ENCODE measurements around the gene OSBP2.

OSBP2 gene

DNA sequence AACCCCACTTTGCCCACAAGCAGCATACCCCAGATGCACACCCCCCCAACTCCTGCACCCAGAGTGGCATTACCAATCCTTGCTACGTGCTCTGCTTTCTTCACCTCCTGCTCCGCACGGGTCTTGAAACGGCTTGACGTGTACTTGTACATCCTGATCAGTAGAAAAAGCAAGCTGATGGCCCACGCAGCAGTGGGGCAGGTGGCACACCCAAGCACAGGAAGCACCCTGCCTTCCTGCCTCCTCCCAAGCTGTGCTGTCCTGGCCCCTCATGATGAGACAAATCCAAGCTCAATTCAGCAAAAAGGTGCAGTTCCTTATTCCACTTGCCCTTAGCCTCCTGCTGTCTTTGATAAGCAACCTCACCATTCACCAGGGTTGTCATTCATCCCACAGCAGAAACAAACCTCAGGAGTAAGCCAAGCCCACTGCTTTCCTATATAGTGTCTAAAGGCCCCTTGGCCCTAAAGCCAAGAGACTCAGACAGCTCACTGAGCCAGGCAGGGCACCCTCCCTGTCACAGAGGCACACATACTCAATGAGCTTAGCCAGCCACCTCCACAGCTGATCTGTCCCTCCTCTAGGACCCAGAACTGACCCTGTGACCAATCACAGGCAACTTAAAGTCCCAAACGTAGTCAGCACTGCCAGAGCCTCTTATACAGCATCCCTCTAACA, 246.2 kb downstream of the OSBP2 start:
- no peak for DNase-seq (ENCODE audit: low spot score)

DNA sequence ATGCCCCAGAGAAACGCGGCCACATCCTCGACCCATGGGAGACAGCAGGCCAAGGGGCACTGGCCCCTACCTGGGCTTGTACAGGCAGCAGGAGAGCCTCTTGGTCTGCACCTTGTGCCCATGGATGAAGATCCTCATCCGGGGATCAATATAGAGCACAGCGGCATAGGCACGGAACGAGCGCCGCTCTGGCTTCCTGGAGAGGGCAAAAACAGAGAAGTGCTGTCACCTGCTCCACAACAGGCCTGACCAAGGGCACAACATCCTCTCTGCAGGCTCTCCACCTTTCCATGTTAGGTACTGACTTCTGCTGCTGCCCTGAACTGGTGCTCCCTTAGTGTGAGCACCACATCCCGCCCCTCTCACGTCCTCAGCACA, 246.7 kb downstream of the OSBP2 start:
- no peak for DNase-seq (ENCODE audit: low spot score)

DNA sequence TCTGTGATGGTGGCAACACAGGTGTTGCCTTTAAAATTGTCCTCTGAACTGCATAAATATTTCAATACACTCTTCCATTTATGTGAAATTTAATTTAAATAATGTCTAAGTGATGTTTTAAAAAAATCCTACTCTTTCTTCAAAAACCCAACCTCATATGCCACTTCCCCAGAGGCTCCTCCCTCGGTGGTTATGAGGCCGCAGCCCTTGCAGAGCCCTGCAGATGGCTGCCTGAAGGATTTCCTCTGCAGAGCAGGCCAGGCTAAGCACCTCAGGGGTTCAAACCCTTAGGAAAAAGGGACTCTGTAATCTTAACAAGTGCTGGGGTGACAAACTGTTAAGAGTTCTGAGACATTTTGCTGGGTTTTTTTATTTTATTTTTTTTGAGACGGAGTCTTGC, 248.7 kb downstream of the OSBP2 start:
- DNase-seq (ENCODE audit: low spot score), result no peak

DNA sequence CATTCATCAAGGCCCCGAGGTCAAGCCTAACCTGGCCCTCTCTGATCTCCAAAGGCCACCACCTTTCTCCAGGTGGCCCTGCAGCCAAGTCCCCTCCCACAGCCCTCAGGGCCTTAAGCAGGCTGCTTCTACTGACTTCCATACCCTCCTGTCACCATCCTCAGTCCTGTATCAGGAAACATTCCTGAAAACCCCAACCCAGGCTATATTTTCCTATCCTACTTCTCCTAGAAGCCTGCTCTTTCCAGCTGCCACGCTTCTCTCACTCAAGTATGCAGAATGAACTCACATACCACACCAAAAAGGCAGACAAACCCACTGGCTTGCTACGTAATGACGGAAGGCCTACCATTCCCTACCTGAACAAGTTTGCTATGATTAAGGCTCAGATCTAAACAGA, 250.3 kb downstream of the OSBP2 start:
- DNase-seq (ENCODE audit: low spot score), result no peak

DNA sequence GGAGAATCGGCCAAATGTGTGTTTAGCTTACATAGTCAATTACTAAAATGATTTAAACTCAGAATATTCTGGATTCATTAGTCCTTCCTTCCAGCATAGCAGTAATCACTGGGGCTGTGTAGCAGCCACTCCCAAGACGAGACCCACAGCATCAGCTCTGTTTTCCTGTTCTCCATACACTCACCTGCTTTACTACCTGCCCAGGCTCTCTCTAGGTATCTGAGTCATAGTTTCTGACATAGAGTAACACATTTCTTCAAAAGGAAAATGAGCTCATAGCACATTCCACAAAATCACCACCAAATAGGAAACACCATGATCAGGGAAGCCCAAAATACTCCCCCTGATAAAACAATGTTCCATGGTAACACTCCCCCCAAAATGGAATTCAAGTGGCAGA, 251.0 kb downstream of the OSBP2 start:
- no peak for DNase-seq (ENCODE audit: low spot score)

DNA sequence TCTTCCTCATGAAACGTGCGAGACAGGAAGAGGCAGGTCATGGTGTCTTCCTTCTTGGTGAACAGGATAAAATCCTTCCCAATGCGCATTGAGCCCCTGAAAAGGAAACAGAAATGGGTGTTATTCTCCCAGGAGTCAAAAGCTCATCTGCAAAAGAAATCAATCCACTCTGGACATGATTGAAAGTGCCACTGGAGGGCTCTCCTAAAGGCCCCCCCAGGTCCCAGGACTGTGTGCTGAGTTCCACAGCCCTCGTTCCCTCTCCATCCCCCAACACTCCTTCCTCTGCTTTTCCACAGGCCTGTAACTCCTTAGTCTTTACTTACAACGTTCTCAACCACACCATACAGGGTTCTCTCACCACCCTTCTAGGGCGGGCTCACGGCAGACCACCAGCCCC, 251.7 kb downstream of the OSBP2 start:
- DNase-seq (ENCODE audit: low spot score), result no peak

DNA sequence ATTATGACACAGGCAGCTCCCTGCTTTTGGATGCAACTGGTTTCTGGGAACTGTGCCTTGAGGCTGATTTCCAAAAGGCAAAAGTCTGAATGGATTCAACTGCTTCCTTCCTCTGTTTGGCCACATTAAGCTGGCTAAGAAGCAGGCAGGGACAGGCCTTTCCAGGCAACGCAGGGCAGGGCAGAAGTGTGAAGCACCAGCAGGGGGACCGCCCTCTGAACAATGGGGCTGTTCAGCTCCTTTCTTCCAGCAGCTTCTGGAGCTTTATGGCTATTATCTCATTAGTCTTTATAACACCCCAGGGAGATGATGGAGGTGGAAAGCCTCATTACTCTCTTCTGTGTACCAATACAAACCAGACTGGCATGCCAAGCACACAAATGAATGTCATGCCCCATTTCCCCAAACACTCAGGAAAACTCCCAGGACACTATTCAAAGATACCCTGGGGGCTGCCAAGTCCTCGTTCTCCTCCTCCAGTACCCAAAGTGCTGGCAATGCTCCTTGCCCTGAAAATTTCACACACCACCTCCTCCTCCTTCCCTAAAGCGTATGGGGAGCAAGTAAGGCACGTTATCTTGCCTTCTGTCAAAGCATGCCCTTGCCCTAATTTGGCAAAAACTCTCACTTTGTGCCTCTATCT, 252.6 kb downstream of the OSBP2 start:
- no peak for DNase-seq (ENCODE audit: low spot score)

DNA sequence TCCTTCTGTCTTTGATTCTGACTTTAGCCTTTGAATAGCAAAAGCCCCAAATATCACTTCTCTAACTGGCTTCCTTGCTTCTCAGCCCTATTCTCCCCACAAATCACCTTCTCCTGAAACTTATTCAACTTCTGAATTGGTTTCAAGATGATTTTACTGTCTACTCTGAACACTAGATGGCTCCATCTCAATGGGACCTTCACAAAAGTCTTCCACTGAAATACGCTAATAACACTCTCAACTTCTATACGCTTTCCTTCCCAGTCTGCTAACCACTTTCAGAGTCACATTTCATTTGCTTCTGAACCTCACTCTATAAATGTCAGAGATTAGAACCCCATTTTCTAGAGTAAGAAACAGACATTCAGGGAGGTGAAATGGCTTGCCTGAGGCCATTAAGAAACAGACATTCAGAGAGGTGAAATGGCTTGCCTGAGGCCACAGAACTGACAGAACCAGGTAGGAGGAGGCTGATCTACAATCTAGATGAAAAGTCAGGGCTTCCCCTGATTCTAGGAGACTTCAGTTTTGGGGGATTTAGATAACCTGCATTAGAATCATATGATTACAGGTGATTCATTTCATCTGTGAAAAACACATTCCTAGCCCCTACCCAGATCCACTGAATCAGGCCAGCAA, 253.3 kb downstream of the OSBP2 start:
- peak; percentile 52 for DNase-seq (ENCODE audit: low spot score)

DNA sequence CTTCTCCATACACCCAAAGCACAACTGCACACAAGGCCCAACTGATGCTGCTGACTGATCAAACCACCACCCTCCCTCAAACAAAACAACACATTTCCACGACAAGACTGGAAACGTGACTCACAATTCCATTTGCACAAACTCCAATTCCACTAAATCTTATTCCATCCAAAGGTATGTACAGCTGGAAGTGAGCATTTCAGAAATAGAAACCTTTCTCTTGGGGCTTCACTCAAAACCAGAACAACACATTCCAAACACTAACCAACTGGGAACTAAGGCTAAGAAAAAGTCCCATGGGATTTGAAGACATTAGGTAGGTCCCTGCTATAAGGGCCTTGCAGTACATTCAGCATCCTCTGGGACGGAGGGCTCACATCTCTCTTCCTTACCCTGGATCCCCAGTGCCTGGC, 254.3 kb downstream of the OSBP2 start:
- no peak for DNase-seq (ENCODE audit: low spot score)

DNA sequence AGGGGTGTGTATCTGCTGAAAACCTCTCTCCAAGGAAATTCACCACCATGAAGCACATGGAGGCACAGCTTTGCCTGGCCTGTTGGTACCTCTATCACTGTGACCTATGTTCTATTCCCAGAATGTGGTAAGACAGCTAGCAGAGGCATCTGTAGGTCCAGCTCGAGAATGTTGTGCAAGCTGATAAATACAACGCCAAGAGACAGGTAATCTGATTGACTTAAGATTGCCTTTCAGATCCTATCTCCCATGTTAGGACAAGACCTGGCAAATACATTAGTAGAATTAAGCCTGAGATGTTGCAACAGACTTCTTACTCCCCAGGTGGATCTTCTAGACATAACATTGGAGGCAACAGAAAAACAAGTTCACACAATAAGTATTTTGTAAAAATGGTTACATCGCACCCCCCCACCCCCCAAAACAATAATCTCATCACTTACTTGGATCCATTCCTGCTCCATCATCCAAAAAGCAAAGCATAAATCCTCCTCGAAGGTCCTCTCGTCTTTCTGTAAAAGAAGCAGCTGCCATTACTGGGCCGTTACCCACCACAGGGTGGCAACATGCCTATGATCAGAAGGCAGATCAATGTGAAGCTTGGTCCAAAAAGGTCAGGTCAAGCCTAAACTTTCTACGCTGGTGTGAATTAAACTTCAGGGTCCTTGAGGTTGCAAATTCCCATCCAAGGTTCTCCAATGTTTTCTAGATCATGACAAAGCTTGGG, 255.4 kb downstream of the OSBP2 start:
- no peak for DNase-seq (ENCODE audit: low spot score)

DNA sequence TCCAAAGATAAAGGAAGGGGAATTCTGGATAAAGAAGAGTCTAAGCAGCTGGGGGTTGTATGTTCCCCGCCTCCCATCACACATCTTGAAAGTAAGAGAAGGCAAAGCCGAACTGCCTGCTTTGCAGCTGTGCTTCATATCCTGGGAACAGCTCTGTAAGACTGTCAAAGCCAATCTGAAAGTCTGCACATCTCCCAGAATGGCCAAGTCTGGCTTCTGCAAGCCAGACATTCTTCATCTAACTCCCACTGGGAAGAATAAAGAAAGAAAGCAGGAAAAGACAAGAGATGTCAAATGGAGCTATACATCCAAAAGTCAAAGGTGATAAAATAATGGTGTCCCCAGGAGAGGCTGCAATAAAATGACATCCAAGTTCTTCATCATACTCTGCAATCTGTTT, 258.5 kb downstream of the OSBP2 start:
- no peak for DNase-seq (ENCODE audit: low spot score)

DNA sequence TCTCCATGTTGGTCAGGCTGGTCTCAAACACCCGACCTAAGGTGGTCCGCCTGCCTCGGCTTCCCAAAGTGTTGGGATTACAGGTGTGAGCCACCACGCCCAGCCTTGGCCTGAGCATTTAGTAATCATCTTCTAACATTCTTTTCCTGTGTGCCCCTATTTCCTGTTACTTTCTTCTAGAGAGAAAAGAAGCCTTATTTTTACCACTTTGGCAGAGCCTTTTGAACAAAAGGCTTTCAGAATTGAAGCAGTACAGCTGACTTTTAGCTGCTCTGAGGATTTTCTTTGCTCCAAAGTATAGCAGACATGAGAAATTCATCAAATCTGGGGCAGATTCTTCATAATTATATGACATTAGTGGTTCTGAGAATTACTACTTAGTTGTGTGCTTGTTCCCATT, 260.5 kb downstream of the OSBP2 start:
- no peak for DNase-seq (ENCODE audit: low spot score)
